HepG2 (cell line): ENCODE results near the gene LZTR1. TPM values are rescaled to one million over a fixed set of nuclear protein-coding genes. Genes with fewer than 3 reads are reported as not detected.
A peak's percentile ranks its signal among the peaks of the same experiment; 100 is the strongest.

ENCODE experiments used
- AHR ChIP-seq: IDR thresholded peaks from 2 replicates; pipeline ENCODE4 v1.6.1; 2018; ENCODE audit warnings: missing genetic modification reagents, missing compliant biosample characterization
- GATAD2A ChIP-seq: IDR thresholded peaks from 2 replicates; pipeline ENCODE4 v1.6.1; 2016
- GZF1 ChIP-seq: sonication (generic); formaldehyde crosslinking; IDR thresholded peaks from 2 replicates; pipeline ENCODE4 v1.5.1; 2020; ENCODE audit warnings: mild to moderate bottlenecking, missing genetic modification reagents
- IKZF1 ChIP-seq: fragments of 450-650 bp; IDR thresholded peaks from 2 replicates; pipeline ENCODE4 v1.7.1; 2016
- MBNL3 ChIP-seq: fragments of 250-450 bp; sonication (Bioruptor Pico); conservative IDR thresholded peaks from 2 replicates; pipeline ENCODE4 v1.8.0; 2022; ENCODE audit warnings: mild to moderate bottlenecking, inconsistent platforms
- MEIS1 ChIP-seq: sonication (generic); formaldehyde crosslinking; IDR thresholded peaks from 2 replicates; pipeline ENCODE4 v1.9.0; 2021; ENCODE audit warnings: mild to moderate bottlenecking, missing genetic modification reagents, moderate library complexity, borderline replicate concordance
- POLR2A ChIP-seq, 2 experiments: IDR thresholded peaks; 2 replicates each; pipeline ENCODE4 v1.6.1; 2011; ENCODE audit warnings: low read depth in 2 of 2, low read length in 2 of 2, mild to moderate bottlenecking in 1 of 2, moderate library complexity in 1 of 2; ENCODE audit not compliant: insufficient read depth in 1 of 2
- PRMT3 ChIP-seq: sonication (generic); formaldehyde crosslinking; IDR thresholded peaks from 2 replicates; pipeline ENCODE4 v1.8.1; 2022; ENCODE audit warnings: low read depth, mild to moderate bottlenecking, moderate library complexity, missing genetic modification reagents, borderline replicate concordance
- RBFOX2 ChIP-seq: fragments of 200-400 bp; formaldehyde crosslinking; IDR thresholded peaks from 2 replicates; pipeline ENCODE4 v1.6.1; 2017; ENCODE audit warnings: low read depth, mild to moderate bottlenecking, low read length
- REL ChIP-seq: sonication (generic); formaldehyde crosslinking; conservative IDR thresholded peaks from 2 replicates; pipeline ENCODE4 v1.8.0; 2022; ENCODE audit warnings: mild to moderate bottlenecking, missing genetic modification reagents, moderate library complexity
- RXRA ChIP-seq: sonication (generic); formaldehyde crosslinking; IDR thresholded peaks from 2 replicates; pipeline ENCODE4 v1.5.1; 2020; ENCODE audit warnings: missing genetic modification reagents
- SAFB2 ChIP-seq: sonication (generic); formaldehyde crosslinking; IDR thresholded peaks from 2 replicates; pipeline ENCODE4 v1.5.1; 2020; ENCODE audit warnings: missing genetic modification reagents, low read depth, mild to moderate bottlenecking, borderline replicate concordance
- ZBTB20 ChIP-seq: sonication (generic); formaldehyde crosslinking; IDR thresholded peaks from 2 replicates; pipeline ENCODE4 v1.8.1; 2023; ENCODE audit warnings: missing genetic modification reagents, low read depth, mild to moderate bottlenecking, borderline replicate concordance
- ZBTB3 ChIP-seq: sonication (generic); formaldehyde crosslinking; IDR thresholded peaks from 2 replicates; pipeline ENCODE4 v1.4.0; 2020; ENCODE audit warnings: low read depth, mild to moderate bottlenecking, moderate library complexity, missing genetic modification reagents, borderline replicate concordance
- ZBTB42 ChIP-seq: sonication (generic); formaldehyde crosslinking; IDR thresholded peaks from 2 replicates; pipeline ENCODE4 v1.5.0; 2020; ENCODE audit warnings: mild to moderate bottlenecking, missing genetic modification reagents
- ZBTB7A ChIP-seq: sonication (generic); formaldehyde crosslinking; IDR thresholded peaks from 2 replicates; pipeline ENCODE4 v1.8.0; 2022; ENCODE audit warnings: mild to moderate bottlenecking, missing genetic modification reagents
- ZBTB7B ChIP-seq: sonication (generic); formaldehyde crosslinking; IDR thresholded peaks from 2 replicates; pipeline ENCODE4 v1.4.0; 2020; ENCODE audit warnings: missing genetic modification reagents
- ZNF431 ChIP-seq: sonication (generic); formaldehyde crosslinking; IDR thresholded peaks from 2 replicates; pipeline ENCODE4 v1.9.0; 2022; ENCODE audit warnings: missing genetic modification reagents, low read depth, mild to moderate bottlenecking, borderline replicate concordance
- ZNF644 ChIP-seq: IDR thresholded peaks from 2 replicates; pipeline ENCODE4 v1.6.1; 2016; ENCODE audit warnings: low read depth
- ZNF776 ChIP-seq: sonication (generic); formaldehyde crosslinking; IDR thresholded peaks from 2 replicates; pipeline ENCODE4 v1.4.0; 2020; ENCODE audit warnings: mild to moderate bottlenecking, missing genetic modification reagents
- ZSCAN25 ChIP-seq: sonication (generic); formaldehyde crosslinking; IDR thresholded peaks from 2 replicates; pipeline ENCODE4 v1.8.0; 2022; ENCODE audit warnings: mild to moderate bottlenecking, missing genetic modification reagents
- polyA plus RNA-seq, 8 experiments: library from polyadenylated mRNA; depleted of rRNA in 3 of 8; stranded (reverse) in 7 of 8; unstranded in 1 of 8; fragments of >200 nt; fragmentation: Illumina TruSeq in 4 of 8; extraction: Trizol in 4 of 8; gene quantifications; 2 replicates each; pipeline versions ENCODE4 v1.2.1 to v1.2.3, GENCODE V29; 2011 to 2016; ENCODE audit warnings: low read depth in 4 of 8, missing spikeins in 1 of 8, mixed read lengths in 1 of 8; ENCODE audit not compliant: insufficient read depth in 1 of 8
- total RNA-seq, 5 experiments: library from RNA; depleted of rRNA; stranded (reverse); fragments of >200 nt; fragmentation: Illumina TruSeq; extraction: Trizol; gene quantifications; 2 replicates each; pipeline ENCODE4 v1.2.3, GENCODE V29; 2016; ENCODE audit warnings: low read depth in 1 of 5
- TF ChIP-seq, protein P1 (sequence below): sonication (generic); formaldehyde crosslinking; IDR thresholded peaks from 2 replicates; pipeline ENCODE4 v1.4.0; 2020; ENCODE audit warnings: mild to moderate bottlenecking, missing genetic modification reagents, borderline replicate concordance
- TF ChIP-seq, protein P2 (sequence below): sonication (generic); IDR thresholded peaks from 2 replicates; pipeline ENCODE4 v1.6.1; 2016; ENCODE audit warnings: low read depth, borderline replicate concordance
- TF ChIP-seq, protein P3 (sequence below): sonication (generic); formaldehyde crosslinking; IDR thresholded peaks from 2 replicates; pipeline ENCODE4 v1.4.0; 2020; ENCODE audit warnings: missing genetic modification reagents

The LZTR1 gene
- total and polyA plus RNA-seq, 2 of the 13 experiments (the other 11 are each of a cell fraction or from before 2014, with no cell fraction given), result 21.8 to 22.4 TPM

DNA sequence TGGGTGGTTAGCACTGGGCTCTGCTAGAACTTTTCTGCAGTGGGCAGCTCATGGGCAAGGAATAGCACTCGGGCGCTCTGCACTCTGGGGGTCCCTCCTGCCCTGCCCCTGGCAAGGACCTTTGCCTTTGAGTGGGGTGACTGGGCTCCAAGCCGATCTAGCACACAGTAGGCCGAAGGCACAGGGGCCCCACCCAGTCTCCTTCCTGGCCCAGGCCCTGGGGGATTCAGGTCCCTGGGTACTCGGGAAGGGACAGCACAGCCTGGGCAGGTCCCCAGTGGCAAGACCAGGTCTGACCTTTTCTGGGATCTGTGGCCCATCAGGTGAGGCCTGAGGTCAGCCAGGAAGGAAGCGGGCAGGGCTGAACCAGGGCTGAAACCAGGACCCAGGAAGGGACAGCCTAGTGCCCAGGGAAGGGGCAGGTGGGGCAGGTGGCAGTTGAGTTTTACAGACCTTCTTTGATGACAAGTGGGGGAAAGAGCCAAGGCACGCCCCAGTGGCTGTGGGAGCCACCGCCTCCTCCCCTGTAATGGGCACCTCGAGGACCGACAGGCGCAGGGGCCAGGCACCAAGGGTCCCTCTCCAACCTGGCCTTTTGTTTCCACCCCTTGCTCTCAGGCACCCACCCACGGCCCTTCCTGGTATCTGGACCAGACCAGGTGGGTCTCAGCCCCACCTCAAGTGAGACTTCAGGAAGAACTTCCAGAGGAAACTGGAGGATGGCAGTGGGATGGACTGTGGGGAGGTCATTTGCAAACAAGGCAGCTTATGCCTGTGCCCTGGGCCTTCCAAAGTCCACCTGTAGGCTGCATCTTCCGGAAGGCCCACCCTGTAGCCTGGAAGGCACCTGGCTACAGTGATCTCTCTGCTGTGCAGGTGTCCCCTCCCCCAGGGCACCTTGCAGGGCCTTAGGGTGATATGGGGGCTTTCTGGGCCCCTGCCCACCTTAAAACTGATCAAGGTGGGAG, 15.9 kb upstream of the LZTR1 start (continued):
- TF ChIP-seq, protein P1, sequence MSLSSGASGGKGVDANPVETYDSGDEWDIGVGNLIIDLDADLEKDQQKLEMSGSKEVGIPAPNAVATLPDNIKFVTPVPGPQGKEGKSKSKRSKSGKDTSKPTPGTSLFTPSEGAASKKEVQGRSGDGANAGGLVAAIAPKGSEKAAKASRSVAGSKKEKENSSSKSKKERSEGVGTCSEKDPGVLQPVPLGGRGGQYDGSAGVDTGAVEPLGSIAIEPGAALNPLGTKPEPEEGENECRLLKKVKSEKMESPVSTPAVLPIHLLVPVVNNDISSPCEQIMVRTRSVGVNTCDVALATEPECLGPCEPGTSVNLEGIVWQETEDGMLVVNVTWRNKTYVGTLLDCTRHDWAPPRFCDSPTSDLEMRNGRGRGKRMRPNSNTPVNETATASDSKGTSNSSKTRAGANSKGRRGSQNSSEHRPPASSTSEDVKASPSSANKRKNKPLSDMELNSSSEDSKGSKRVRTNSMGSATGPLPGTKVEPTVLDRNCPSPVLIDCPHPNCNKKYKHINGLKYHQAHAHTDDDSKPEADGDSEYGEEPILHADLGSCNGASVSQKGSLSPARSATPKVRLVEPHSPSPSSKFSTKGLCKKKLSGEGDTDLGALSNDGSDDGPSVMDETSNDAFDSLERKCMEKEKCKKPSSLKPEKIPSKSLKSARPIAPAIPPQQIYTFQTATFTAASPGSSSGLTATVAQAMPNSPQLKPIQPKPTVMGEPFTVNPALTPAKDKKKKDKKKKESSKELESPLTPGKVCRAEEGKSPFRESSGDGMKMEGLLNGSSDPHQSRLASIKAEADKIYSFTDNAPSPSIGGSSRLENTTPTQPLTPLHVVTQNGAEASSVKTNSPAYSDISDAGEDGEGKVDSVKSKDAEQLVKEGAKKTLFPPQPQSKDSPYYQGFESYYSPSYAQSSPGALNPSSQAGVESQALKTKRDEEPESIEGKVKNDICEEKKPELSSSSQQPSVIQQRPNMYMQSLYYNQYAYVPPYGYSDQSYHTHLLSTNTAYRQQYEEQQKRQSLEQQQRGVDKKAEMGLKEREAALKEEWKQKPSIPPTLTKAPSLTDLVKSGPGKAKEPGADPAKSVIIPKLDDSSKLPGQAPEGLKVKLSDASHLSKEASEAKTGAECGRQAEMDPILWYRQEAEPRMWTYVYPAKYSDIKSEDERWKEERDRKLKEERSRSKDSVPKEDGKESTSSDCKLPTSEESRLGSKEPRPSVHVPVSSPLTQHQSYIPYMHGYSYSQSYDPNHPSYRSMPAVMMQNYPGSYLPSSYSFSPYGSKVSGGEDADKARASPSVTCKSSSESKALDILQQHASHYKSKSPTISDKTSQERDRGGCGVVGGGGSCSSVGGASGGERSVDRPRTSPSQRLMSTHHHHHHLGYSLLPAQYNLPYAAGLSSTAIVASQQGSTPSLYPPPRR (CRISPR knock-in tag), result no peak; the same call in 1 of the 2 replicates
- no peak for TF ChIP-seq ZNF644 (CRISPR knock-in tag)
- 0 out of 2 replicates have a peak, but pooled peaks have one; percentile 0 for TF ChIP-seq ZBTB42 (CRISPR knock-in tag)
- TF ChIP-seq ZNF431 (CRISPR knock-in tag), result no peak
- TF ChIP-seq REL (CRISPR knock-in tag), result no peak
- TF ChIP-seq RXRA (CRISPR knock-in tag), result no peak
- TF ChIP-seq GZF1 (CRISPR knock-in tag), result no peak
- TF ChIP-seq AHR (CRISPR knock-in tag), result no peak
- no peak for TF ChIP-seq RBFOX2
- TF ChIP-seq POLR2A (IDR thresholded peaks at IDR 0.05; ENCODE audit: insufficient read depth in 1 of 2, low read depth in 2 of 2, low read length in 2 of 2), result no peak
- peak; percentile 91 for TF ChIP-seq ZBTB7B (CRISPR knock-in tag)
- TF ChIP-seq GATAD2A (CRISPR knock-in tag), result 0 out of 2 replicates have a peak, but pooled peaks have one; percentile 47
- TF ChIP-seq ZBTB20 (CRISPR knock-in tag), result no peak
- no peak; the same call in 1 of the 2 replicates for TF ChIP-seq ZSCAN25 (CRISPR knock-in tag)
- TF ChIP-seq ZBTB7A (CRISPR knock-in tag), result no peak
- no peak for TF ChIP-seq MEIS1
- no peak for TF ChIP-seq MBNL3 (CRISPR knock-in tag)
- no peak for TF ChIP-seq ZNF776 (CRISPR knock-in tag)
- TF ChIP-seq PRMT3 (CRISPR knock-in tag), result no peak
- no peak for TF ChIP-seq ZBTB3 (CRISPR knock-in tag)
- TF ChIP-seq IKZF1, result no peak
- TF ChIP-seq, protein P2, sequence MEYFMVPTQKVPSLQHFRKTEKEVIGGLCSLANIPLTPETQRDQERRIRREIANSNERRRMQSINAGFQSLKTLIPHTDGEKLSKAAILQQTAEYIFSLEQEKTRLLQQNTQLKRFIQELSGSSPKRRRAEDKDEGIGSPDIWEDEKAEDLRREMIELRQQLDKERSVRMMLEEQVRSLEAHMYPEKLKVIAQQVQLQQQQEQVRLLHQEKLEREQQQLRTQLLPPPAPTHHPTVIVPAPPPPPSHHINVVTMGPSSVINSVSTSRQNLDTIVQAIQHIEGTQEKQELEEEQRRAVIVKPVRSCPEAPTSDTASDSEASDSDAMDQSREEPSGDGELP, result peak; percentile 34; the same call in 1 of the 2 replicates
- no peak for TF ChIP-seq SAFB2 (CRISPR knock-in tag)
- TF ChIP-seq, protein P3, sequence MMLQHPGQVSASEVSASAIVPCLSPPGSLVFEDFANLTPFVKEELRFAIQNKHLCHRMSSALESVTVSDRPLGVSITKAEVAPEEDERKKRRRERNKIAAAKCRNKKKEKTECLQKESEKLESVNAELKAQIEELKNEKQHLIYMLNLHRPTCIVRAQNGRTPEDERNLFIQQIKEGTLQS (CRISPR knock-in tag), result no peak
